ENCODE data around the gene KLRK1.
"Not testable (repeated sequence)": the region's sequence is repeated elsewhere in the genome, so short reads cannot be mapped to it uniquely, and the experiment has no call there.

The KLRK1 gene

DNA sequence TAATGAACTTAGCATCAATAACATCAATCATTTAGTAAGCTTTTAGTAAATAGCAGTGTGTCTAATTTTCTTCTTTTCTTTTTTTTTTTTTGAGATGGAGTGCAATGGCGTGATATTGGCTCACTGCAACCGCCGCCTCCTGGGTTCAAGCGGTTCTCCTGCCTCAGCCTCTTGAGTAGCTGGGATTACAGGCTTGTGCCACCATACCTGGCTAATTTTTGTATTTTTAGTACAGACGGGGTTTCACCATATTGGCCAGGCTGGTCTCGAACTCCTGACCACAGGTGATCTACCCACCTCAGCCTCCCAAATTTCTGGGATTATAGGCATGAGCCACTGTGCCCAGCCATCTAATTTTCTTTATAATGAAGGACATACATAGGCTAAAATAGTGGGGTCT is 2.3 kb downstream of the KLRK1 start:
- not testable (repeated sequence) for DNase-seq

DNA sequence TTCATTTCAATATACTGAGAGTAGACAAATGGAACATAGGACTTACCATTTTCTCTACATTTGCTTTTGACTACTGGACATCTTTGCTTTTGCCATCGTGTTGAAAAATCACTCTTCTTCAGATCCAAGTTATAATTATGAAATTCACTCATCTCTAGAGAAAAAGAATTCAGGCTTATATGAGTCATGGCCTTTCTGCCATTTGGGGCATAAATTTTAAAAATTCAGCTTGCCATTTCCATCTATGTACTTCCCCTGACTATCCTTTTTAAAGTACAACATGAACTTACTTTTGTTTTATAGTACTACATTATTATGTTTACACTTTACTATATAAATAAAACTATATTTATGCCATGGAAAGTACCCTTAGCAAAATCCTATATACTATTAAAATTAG is 3.0 kb downstream of the KLRK1 start:
- no peak for DNase-seq

DNA sequence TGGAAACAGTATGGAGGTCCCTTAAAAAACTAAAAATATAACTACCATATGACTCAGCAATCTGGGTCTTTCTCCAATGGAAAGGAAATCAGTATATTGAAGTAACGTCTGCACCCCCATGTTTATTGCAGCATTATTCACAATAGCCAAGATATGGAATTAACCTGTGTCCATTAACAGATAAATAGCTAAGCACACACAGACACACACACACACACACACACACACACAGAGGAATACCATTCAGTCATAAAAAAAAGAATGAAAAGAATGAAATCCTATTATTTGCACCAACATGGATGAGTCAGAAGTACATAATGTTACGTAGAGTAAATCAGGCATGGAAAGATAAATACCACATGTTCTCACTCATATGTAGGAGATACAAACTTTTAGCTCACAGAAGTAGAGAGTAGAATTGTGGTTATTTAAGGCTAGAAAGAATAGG is 4.7 kb downstream of the KLRK1 start:
- DNase-seq, result no peak

DNA sequence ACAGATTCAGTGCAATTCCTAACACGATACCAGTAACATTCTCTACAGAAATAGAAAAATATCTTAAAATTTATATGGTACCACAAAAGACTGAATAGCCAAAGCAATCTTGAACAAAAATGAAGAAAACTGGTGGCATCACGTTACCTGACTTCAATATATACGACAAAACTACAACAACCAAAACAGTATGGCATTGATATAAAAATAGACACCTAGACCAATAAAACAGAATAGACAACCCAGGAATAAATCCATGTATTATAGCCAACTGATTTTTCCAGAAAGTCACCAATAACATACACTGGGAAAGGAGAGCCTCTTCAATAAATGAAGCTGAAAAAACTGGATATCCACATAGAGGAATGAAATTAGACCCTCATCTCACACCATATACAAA is 5.7 kb downstream of the KLRK1 start:
- DNase-seq, result no peak

DNA sequence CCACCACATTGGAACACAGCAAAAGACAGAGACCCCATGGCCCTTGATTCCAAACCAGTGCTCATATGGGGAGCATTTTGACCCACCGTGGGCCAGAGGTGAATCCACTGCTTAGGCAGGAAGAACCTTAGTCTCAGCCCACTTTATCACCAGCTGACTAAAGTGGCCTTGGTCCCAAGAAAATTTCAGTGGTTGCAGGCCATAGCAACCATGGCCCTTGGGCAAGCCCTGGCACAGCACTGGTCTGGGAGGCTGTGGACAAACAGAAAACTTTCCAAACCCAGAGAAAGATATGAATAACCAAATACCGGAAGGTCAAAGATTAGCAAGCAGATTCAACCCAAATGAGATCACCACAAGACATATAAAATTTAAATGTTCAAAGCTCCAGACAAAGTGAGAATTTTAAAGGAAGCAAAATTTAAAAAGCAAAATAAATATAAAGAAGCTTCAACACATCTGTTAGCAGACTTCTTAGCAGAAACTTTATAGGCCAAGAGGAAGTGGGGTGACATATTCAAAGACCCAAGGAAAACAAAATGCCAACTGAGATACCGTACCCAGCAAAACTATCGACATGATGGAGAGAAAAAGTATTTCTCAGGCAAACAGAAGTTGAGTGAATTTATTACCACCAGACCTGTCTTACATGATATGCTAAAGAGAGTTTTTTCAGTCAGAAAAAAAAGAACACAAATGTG is 7.8 kb downstream of the KLRK1 start:
- DNase-seq, result no peak

DNA sequence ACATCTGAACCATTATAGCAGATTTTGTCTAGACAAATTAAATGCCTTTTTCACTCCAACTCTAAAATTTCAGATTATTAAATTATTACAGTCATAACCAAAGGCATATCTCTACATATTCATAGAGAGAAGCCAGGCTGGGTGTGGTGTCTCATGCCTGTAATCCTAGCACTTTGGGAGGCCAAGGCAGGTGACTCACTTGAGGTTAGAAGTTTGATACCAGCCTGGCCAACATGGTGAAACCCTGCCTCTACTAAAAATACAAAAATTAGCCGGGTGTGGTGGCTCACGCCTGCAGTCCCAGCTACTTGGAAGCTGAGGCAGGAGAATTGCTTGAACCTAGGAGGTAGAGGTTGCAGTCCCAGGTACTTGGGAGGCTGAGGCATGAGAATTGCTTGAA is 11.1 kb downstream of the KLRK1 start:
- DNase-seq, result not testable (repeated sequence)

DNA sequence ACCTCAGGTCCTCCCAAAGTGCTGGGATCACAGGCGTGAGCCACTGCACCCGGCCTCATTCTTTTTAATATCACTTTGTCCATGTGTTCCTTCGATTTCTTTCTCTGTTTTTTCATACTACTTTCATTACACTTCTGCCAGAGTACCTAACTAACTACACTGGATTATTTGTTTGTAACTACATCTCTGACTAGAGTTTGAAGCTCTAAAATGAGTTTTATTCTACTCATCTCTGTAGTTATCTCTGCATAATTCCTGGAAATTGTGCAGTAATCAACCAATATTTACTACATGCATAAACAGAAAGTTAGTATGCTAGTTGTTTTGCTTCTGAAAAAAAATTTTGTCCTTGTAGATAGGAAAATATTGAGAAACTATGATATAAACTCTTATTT is 15.2 kb downstream of the KLRK1 start:
- DNase-seq, result no peak

DNA sequence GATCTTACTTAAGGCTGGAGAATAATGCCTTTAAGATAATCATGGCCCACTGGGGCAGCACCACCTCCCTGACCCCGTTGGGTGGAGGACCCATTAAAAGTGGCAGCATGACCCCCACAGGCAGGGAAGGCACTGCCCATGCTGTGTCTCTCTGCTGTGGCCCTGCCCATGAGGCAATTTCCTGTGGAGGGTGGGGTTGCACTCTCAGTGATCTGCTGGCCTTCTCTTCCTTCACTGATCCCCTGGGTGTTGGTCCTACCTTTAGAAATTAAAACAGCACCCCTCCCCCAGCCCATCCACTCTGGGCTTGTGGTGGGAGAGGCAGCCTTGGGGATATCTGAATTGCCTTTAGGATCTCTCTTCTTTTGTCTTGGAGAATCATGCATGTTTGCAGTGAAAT is 17.3 kb downstream of the KLRK1 start:
- DNase-seq, result peak; percentile 43

DNA sequence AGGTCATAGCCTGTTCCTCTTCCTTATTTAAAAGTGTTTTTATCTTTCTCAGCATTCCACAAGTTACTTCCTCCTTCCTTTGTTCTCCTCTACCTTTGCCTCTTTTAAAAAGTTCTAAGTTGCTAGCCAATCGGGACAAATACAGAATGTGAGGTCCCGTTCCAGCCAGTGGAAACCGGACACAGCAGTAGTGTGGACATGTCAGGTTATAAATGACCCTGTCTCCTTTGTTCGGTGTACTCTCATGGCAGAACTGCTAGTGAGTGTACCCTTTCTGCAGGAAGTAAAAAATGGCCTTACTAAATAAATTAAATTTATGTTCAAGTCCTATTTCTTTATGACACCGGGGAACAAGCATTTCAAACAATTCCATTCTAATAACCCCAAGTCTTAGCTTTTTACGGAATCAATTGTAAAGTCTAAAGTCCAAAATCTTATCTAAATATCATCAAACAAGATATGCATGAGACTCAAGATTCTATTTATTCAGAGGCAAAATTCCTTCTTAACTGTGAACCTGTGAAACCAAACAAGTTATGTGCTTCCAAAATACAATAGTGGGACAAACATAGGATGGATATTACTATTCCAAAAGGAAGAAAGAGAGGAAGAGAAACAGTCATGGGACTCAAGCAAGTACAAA is 17.8 kb downstream of the KLRK1 start:
- DNase-seq, result not testable (repeated sequence)

DNA sequence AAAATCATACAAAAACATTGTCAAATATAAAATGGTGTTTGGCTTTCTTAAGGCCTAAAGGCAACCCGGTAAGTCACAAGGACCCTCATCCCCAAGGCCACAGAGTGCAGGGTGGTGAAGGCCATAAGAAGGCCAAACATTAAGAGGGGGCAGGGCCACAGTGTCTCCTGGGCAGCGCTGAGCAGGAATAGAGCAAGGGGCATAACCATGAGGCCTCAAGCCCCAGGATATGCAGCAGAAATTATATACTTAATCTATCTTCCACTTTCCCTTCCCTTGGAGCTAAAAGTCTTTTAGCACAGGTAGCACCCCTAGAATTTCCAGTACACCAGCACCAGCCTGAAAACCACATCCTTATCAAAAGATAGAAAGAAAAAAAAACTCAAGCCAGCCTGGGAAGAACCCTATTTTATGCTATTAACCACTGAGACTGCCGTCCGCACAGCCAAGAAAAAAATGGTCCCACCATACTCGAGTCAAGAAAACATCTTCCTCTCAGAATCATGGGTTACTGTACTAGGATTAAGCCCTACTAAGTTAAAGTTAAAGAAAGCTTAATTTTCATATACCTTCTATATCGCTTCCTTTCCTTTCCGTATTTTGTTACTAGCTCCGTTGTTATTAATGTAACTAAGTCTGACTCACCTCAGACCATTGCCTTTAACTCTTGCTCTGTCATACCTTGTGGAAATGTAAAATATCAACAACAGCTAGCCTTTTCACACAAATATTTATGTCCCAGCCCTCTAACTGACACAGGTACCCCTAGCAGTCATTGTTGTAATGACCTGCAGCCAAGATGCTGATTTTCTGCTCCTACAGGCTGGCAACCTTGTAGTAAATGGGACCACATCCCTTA is 20.1 kb downstream of the KLRK1 start:
- no peak for DNase-seq

DNA sequence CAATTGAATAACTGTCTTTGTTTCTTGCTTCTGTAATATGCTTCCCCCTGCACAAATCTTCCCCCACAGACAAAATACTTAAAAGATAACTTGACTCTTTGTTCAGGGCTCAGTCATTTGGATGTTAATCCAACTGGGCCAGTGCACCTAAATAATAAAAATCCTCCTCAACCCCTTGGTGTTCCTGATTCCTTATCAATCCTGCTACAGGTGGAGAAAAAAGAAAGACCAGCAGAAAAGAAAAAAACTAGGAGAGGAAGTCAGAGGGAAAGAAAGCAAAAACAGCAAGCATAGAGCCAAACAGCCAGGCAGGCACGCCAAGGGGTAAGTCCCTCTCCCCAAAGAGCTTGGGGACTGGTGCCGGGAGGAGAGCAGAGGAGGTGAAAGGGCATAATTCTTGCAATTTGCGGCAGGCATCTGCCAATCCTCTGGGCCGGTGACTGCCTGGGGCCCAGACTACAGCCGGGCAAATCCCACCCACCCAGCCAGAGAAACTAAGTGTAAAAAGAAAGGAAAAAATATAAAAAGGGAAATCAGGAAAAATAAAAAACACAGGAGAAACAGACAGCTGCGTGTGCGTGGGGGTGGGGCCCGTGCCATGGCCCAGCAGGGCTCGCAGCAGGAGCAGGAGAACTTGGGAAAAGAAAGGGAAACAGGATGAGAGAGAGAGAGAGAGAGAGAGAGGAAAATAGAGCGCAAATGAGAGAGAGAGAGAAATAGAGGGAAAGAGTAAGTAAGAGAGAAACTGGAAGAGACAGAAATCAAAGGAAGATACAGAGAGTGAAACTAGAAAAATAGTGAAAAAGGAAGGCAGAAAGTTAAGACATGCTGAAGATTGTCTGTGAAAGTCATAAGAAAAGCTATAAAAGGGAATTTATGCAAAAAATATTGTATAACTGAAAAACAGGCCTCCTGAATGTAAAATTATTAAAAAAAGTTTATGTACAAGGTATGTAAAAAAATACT is 21.4 kb downstream of the KLRK1 start:
- peak; percentile 21 for DNase-seq

DNA sequence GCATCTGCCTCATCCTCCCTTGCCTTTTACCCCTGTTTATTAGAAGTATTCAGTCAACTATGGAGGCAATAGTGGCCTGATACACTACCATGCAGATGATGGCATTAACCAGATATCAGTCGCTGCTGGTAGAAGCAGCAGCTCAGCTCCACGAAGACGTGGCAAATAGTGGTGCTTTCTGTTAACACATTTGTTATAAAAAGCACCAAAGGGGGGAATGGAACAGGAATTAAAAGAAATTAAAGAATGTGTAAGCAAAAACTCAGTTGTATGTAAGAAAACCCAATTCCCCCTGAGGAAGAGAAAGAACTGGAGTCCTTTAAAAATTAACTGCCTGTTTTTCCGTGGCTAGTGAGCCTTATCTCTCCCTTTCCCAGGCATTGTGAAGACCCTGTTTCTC is 22.1 kb downstream of the KLRK1 start:
- DNase-seq, result not testable (repeated sequence)

DNA sequence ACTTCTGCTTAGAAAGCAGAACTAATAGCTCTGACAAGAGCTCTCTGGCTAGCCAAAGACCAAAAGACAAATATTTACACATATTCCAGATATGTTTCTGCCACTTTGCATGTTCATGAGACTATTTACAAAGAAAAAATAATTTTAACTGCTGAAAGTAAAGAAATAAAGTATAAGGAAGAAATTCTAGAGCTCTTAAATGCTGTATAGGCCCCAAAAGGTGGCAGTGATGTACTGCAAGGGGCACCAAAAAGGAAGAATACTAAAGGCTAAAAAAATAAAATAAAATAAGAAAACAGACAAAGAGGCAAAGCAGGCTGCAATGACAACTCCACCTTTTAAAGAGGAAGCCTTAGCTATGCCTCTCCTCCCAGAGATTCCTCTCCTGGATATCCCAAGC is 23.0 kb downstream of the KLRK1 start:
- DNase-seq, result peak; percentile 59

DNA sequence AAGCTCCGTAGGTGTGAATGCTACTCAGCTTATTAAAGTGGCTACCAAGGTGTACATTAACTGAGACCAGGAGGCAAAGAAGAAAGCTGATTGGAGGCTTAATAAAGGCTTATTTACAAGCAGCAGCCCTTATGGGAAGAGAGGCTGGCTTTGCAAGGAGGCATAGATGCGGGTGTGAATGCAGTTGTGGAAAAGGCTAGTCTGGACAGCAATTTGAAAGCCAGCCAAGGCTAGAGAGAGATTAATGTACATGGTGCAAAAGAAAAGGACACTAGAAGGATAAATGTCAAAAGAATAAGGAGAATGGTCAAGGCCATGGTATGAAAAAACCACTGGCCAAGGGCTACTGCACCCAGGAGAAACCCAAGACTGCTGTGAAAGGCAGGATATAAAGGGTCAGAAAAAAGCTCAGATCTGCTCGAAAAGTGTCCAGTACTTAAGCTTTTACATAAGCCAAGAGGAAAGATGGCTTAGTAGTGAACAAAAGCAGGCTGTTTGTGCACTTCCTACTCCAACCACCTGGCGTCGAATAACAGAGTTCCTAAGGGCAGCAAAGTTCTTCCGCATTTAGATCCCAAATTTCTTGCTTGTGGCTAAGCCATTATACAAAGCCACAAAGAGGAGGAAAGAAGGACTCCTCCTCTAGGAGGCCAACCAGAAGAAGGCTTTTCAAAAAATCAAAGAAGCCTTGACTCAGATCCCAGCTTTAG is 24.0 kb downstream of the KLRK1 start:
- peak; percentile 41 for DNase-seq

DNA sequence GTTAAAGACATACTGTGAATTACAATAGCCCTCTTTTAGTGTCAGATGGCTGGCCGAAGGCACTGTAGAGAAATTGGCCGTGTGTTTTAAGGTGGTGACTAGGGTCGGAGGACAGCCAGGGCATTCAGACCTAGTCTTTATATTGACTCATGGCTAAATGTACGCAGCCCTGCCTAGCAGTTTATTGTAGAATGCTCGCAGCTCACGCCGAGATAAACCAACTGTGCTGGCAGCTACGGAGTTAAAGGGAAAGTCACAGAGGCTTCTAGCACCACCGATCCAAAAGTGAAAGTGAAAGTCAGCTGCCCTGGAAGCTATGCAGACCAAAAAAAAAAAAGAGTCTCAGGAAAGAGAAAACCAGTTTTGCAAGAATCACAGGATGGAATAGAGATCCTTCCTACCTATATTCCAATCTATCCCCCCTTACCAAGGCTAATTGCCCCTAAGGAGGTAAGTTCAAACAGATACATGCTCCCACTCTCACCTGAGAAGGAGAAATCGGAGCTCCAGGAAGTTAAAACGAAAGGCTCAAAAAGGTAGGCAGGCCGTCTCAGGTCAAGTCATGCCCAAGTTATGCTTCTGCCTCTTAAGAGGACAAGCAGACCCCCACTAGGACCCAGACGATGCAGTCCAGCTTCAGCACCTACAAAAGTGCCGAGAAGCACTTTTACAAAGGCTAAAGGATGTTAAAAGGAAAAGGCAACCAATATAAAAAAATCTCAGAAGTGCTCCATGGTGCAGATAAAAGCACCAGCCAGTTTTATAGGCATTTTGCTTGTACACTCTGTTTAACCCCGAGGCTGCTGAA is 24.8 kb downstream of the KLRK1 start:
- DNase-seq, result peak; percentile 66

DNA sequence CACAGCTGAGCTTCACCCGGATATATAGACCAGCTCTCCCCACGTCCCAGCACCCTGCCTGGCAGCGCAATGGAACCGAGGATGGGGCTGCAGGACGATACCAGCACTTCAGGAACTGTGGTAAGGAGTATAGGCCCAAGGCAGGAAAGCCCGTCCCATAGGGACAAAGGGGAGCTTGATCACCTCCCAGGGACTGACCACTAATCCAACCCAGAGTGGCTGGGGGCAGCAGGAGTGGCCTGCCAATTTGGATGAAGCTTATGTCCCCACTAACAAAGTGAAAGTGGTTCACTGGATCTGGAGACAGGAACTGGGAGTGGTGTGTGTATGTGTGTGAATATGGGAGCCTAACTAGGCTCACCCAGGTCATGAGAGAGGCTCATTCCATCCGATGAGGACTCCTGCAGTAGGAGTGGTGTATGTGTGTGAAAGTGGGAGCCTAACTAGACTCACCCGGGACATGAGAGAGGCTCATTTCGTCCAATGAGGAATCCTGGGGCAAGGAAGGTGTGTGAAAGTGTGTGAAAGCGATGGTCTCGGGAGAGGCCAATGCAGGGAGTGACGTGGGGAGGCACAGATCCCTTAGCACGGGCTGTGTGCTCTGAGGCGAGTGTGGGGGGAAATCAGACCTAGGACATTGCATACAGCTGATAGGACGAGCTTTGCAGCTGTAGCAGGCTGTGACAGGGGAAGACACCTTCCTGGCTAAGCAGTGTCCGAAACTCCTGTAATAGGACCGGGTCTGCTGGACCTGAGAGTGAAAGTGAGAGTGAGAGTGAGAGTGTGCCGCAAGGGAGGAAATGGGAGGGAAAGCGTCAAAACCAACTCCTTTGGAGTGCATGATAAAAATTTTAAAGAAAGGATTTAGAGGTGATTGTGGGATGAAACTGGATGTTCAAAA is 25.7 kb downstream of the KLRK1 start:
- peak; percentile 24 for DNase-seq

DNA sequence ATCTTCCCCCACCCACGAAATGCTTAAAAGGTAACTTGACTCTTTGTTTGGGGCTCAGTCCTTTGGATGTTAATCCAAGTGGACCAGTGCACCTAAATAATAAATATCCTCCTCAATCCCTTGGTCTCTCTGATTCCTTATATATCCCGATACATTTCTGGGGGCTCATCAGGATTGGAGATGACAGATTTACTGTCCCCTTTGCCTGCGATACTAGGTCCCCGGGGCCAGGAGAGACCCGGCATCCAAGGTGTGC is 26.3 kb downstream of the KLRK1 start:
- DNase-seq, result no peak

DNA sequence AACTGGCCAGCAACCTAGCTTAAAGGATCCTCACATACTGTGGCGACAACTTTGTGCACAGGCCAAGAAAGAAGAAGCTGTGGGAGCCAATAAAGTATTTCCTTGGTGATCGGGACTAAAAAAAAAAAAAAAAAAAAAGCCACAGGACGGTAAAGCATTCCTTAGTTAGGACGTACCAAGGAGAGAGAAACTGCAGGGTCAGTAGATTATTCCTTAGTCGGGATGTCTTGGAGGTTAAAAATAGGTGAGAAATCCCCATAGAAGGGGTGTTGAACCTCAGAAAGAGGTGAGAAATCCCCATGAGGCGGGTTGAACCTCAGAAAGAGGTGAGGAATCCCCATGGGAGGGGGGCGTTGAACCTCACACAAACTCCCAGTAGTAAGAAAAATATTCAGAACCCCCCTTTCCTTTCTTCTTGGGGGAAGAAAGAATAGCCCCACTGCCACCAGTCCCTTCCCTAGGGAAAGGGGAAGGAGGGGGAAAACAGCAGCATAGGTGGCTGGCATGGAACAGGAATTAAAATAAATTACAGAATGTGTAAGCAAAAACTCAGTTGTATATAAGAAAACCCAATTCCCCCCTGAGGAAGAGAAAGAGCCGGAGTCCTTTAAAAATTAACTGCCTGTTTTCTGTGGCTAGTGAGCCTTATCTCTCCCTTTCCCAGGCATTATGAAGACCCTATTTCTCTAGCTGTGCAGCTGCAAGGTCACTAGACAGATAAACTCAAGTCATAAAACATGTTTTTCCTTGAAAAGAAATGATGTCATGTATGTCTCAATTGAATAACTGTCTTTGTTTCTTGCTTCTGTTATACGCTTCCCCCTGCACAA is 26.8 kb downstream of the KLRK1 start:
- DNase-seq, result peak; percentile 67

DNA sequence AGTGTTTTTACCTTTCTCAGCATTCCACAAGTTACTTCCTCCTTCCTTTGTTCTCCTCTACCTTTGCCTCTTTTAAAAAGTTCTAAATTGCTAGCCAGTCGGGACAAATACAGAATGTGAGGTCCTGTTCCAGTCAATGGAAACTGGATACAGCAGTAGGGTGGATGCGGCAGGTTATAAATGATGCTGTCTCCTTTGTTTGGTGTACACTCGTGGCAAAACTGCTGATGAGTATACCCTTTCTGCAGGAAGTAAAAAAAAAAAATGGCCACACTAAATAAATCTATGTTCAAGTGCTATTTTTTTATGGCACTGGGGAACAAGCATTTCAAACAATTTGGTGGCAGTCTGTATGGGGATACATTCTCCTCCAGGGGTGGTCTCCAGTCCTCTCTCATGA is 27.5 kb downstream of the KLRK1 start:
- DNase-seq, result no peak
